ENCODE data around the gene ATP8B2. TPM values are rescaled to one million over a fixed set of nuclear protein-coding genes. Genes with fewer than 3 reads are reported as not detected.
"Not testable (repeated sequence)": the region's sequence is repeated elsewhere in the genome, so short reads cannot be mapped to it uniquely, and the experiment has no call there.

Gene ATP8B2
- total RNA-seq (ENCODE audit: unreplicated experiment), result 68.7 TPM
- long read RNA-seq, partial matches to known transcripts, result 1 of 1 reads
- long read RNA-seq, other reads (novel, unspliced or antisense), result 0 of 1 reads

GRCh38 chr1:154324669-154325582 is at the start of gene ATP8B2:
TSS of gene ATP8B2 (plus strand) at chr1:154325525. CDS start at chr1:154328142, 2,617 bp downstream.
- Mint-ChIP-seq H3K4me3 (ENCODE audit: unreplicated experiment) (peak within 1 kb of the TSS; percentile 96), H3K9me3 (ENCODE audit: unreplicated experiment) (peaks cover 10% of the 10 kb centered on the region), H3K27me3 (ENCODE audit: unreplicated experiment) (peaks cover 17% of the 10 kb centered on the region), H3K27ac (ENCODE audit: unreplicated experiment) (peak within 1 kb of the TSS; percentile 94), H3K4me1 (ENCODE audit: low read depth, unreplicated experiment) (peaks cover 22% of the 10 kb centered on the region), H3K36me3 (ENCODE audit: unreplicated experiment) (no peaks in the 10 kb centered on the region)
- peak; percentile 92 for DNase-seq
- TF ChIP-seq CTCF (IDR thresholded peaks at IDR 0.05; ENCODE audit: partially characterized antibody, unreplicated experiment), result peak; percentile 99

- H3K36me3 Mint-ChIP-seq (ENCODE audit: unreplicated experiment), result no peaks in the 10 kb centered on the region
- peak; percentile 40 for DNase-seq
- no peak overlapping the region for H3K4me3 Mint-ChIP-seq (ENCODE audit: unreplicated experiment)
- H3K4me1 Mint-ChIP-seq (ENCODE audit: low read depth, unreplicated experiment), result peaks cover 4% of the 10 kb centered on the region
- H3K27me3 Mint-ChIP-seq (ENCODE audit: unreplicated experiment), result no peaks in the 10 kb centered on the region
- TF ChIP-seq CTCF (IDR thresholded peaks at IDR 0.05; ENCODE audit: partially characterized antibody, unreplicated experiment), result peak; percentile 17
- H3K9me3 Mint-ChIP-seq (ENCODE audit: unreplicated experiment), result peaks cover 5% of the 10 kb centered on the region
- H3K27ac Mint-ChIP-seq (ENCODE audit: unreplicated experiment), result no peak overlapping the region
Observed at GRCh38 chr1:154276797-154277196, 48.5 kb upstream of the ATP8B2 start.

DNA sequence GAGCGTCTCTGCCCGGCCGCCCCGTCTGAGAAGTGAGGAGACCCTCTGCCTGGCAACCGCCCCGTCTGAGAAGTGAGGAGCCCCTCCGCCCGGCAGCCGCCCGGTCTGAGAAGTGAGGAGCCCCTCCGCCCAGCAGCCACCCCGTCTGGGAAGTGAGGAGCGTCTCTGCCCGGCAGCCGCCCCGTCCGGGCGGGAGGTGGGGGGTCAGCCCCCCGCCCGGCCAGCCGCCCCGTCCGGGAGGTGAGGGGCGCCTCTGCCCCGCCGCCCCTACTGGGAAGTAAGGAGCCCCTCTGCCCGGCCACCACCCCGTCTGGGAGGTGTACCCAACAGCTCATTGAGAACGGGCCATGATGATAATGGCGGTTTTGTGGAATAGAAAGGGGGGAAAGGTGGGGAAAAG is 37.7 kb upstream of the ATP8B2 start:
- not testable (repeated sequence) for H3K27ac Mint-ChIP-seq (ENCODE audit: unreplicated experiment); H3K36me3 Mint-ChIP-seq (ENCODE audit: unreplicated experiment); H3K4me1 Mint-ChIP-seq (ENCODE audit: low read depth, unreplicated experiment); H3K9me3 Mint-ChIP-seq (ENCODE audit: unreplicated experiment); DNase-seq; H3K4me3 Mint-ChIP-seq (ENCODE audit: unreplicated experiment); H3K27me3 Mint-ChIP-seq (ENCODE audit: unreplicated experiment)

DNA sequence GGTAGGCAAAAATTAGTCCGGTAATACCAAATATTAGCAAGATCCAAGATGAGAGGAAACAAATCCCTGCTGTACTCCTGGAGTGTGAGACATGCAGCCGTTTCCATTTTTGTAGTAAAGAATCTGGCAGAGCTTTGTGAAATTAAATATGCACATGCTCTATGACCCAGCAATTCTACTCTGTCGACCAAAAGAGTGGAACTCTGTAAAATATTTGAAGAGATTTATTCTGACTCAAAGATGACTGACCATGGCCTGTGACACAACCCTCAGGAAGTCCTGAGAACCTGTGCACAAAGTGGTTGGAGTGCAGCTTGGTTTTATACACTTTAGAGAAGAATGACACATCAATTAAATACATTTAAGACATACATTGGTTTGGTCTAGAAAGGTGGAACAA is 36.7 kb upstream of the ATP8B2 start:
- Mint-ChIP-seq H3K36me3 (ENCODE audit: unreplicated experiment) (no peaks in the 10 kb centered on the region), H3K4me1 (ENCODE audit: low read depth, unreplicated experiment) (no peaks in the 10 kb centered on the region), H3K4me3 (ENCODE audit: unreplicated experiment) (no peak overlapping the region), H3K9me3 (ENCODE audit: unreplicated experiment) (no peaks in the 10 kb centered on the region), H3K27ac (ENCODE audit: unreplicated experiment) (no peak overlapping the region), H3K27me3 (ENCODE audit: unreplicated experiment) (no peaks in the 10 kb centered on the region)
- TF ChIP-seq CTCF (IDR thresholded peaks at IDR 0.05; ENCODE audit: partially characterized antibody, unreplicated experiment), result no peak
- DNase-seq, result no peak

DNA sequence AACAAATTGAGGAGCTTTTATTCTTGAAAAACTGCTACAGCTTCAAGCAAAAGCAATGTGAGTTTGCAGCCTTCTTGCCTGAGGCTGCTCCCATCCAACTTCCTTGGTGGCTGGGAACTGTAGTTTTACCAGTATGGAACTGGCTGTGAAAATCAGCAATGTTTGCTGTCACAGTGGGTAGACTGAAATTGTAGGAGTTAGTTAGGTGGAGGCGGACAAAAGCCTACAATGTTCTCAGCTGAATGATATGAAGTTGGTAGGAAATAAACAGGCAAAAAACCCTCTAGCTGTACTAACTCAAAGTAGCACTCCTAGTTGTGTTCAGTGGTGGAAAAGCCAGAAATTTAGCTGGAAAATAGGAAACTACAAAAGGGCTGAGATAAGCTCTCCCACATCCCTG is 34.4 kb upstream of the ATP8B2 start:
- DNase-seq, result no peak
- H3K4me3 Mint-ChIP-seq (ENCODE audit: unreplicated experiment), result no peak overlapping the region
- peaks cover 9% of the 10 kb centered on the region for H3K9me3 Mint-ChIP-seq (ENCODE audit: unreplicated experiment)
- no peaks in the 10 kb centered on the region for H3K4me1 Mint-ChIP-seq (ENCODE audit: low read depth, unreplicated experiment)
- H3K36me3 Mint-ChIP-seq (ENCODE audit: unreplicated experiment), result peaks cover 13% of the 10 kb centered on the region
- TF ChIP-seq CTCF (IDR thresholded peaks at IDR 0.05; ENCODE audit: partially characterized antibody, unreplicated experiment), result no peak
- no peaks in the 10 kb centered on the region for H3K27me3 Mint-ChIP-seq (ENCODE audit: unreplicated experiment)
- no peak overlapping the region for H3K27ac Mint-ChIP-seq (ENCODE audit: unreplicated experiment)
